Astrocyte of the cerebellum (primary cell): ENCODE data around the gene CKS1B.

Experiments used
- DNase-seq: peaks from one replicate; pipeline ENCODE4 v3.0.0-alpha.2; 2011; ENCODE audit warnings: low read depth
- H3K4me3 ChIP-seq: 2 replicates; pipeline ENCODE4 v1.5.1; 2011; ENCODE audit warnings: mild to moderate bottlenecking, low read depth, low read length, moderate library complexity
- in situ Hi-C: cut with HindIII; loops from 2 replicates; pipeline ENCODE4 v1.10.0; 2017; ENCODE audit warnings: low sequenced_read_pairs
- TF ChIP-seq, protein P1 (sequence below): IDR thresholded peaks from 2 replicates; pipeline ENCODE4 v1.5.1; 2012; ENCODE audit warnings: low read length, low read depth, moderate library complexity, mild to moderate bottlenecking; ENCODE audit errors: missing control alignments

CKS1B gene

DNA sequence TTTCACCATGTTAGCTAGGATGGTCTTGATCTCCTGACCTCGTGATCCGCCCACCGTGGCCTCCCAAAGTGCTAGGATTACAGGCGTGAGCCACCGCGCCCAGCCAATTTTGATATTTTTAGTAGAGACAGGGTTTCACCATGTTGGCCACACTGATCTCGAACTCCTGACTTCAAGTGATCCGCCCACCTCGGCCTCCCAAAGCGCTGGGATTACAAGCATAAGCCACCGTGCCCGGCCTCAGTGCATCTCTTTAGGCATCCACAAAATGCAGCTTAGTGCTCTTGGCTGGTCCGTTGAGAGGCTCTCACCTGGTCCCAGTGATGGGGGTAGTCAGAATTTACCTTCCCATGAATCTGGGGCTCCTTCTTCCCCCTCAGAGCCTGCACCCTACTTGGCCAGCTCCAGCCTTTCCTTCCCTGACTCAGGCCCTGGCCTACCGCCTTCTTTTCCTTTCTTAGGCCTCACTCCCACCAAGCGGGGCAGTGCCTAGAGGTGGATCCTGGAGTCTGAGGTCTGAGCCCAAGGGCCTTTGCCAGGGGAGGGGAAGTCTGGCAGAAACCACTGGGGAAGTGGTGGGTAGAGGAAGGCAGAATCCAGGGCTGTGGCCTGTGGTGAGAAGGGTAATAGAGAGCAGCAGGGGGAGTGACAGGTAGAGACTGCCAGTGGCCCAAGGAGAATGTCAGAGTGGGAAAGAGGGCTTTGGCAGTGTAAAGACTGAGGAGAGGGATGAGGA is 22.7 kb downstream of the CKS1B start:
- TF ChIP-seq, protein P1, sequence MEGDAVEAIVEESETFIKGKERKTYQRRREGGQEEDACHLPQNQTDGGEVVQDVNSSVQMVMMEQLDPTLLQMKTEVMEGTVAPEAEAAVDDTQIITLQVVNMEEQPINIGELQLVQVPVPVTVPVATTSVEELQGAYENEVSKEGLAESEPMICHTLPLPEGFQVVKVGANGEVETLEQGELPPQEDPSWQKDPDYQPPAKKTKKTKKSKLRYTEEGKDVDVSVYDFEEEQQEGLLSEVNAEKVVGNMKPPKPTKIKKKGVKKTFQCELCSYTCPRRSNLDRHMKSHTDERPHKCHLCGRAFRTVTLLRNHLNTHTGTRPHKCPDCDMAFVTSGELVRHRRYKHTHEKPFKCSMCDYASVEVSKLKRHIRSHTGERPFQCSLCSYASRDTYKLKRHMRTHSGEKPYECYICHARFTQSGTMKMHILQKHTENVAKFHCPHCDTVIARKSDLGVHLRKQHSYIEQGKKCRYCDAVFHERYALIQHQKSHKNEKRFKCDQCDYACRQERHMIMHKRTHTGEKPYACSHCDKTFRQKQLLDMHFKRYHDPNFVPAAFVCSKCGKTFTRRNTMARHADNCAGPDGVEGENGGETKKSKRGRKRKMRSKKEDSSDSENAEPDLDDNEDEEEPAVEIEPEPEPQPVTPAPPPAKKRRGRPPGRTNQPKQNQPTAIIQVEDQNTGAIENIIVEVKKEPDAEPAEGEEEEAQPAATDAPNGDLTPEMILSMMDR = no peak
- no peak overlapping the region for H3K4me3 ChIP-seq
- in situ Hi-C loops = no loop called here
- DNase-seq = no peak

DNA sequence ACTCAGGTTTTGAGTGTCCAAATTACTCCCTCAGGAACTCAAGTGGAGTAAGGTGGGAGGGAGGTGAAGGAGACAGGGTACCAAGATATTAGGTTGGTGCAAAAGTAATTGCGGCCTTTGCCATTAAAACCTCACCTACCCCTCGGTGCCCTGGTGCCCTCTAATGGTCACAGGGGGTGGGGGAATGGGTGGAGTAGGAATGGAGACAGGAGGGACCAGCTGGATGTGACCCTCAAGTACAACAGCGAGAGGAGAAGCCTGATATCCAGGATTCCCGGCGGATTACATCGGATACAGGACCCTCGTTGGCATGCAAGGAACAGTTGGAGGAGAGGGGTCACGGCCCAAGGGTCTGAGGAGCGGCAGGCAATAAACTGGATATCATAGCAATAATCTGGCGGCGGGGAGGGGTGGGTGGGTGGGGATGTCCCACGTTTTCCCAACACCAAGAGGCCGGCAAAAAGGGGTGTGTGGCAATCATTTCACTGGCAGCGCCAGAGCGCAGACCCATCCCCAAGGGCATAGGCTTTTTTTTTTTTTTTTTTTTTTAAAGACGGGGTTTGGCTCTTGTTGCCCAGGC is 23.8 kb downstream of the CKS1B start:
- TF ChIP-seq, protein P1 = peak; percentile 2
- DNase-seq = no peak

DNA sequence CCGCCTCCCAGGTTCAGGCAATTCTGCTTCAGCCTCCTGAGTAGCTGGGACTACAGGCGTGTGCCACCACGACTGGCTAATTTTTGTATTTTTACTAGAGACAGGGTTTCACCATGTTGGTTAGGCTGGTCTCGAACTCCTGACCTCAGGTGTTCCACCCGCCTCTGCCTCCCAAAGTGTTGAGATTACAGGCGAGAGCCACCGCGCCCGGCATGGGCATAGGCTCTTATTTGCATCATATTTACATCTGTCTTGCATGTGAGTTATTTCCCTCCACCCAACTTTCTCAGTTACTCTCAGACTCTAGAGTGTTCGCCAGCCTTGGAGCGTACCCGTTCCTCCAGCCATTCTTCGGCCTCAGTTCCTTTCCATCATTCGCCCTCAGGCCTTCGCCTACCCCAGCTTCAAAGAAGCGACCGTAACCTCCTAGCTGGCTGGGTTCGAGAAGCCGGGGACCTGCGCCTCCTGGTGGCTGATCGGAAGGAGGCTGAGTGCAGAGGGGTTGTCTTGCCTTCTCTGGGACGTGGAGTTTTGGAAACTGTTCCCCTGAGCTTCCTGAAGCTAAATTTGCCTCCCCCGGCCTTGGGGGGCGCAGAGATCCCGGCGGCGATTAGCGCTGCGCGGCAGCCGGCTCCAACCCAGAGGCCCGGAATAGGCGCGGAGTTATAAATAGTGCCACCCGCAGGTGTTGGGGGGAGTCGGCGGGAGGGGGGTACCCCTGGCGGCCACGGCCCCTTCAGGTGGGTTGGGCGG is 24.5 kb downstream of the CKS1B start:
- TF ChIP-seq, protein P1 = peak; percentile 95
- DNase-seq = peak; percentile 33
- peak overlapping the region; percentile 82 for H3K4me3 ChIP-seq
- in situ Hi-C loops = no loop called here

More for the DNA sequence above, 23.8 kb downstream of the CKS1B start:
- in situ Hi-C loops = no loop called here
- no peak overlapping the region for H3K4me3 ChIP-seq

DNA sequence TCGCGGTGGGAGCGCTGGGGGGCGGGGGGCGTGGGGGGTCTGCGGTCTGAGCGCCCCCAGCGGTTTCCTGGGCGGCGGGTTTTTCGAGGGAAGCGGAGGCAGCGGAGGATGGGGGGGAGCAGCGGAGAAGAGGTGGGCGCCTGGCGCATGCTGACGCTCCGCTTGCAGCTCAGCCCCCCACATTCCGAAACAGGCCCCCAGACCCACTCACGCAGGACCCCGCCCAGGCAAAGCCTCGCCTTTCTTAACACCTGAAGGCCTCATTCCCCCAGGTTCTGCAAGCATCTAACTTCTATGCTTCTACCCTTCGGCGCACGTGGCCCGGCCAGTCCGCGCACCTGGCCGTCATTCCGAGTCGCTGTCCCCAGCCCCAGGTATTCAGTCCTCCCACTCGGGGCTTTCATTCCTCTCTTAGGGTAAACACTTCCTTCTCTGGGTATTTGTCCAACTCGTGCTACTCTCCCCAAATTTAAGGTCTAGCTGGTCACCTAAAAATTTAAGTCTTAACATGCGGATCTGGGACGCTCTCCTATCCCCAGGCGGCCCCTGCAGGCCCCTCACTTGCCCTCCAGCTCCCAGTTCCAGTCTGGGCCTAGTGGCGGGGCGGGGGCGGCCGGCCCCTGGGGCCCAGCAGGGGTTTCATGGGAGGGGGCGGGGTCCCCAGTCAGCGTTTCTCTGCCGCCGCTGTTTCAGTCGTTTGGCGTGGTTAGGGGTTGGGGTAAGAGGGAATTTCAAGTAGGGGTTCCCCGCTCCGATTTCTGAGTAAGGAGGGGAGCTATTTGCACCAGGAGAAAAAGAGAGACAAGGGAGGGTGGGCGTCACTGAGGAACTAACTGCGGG is 25.3 kb downstream of the CKS1B start:
- in situ Hi-C loops = no loop called here
- no peak for DNase-seq
- TF ChIP-seq, protein P1 = no peak
- peak overlapping the region; percentile 82 for H3K4me3 ChIP-seq

DNA sequence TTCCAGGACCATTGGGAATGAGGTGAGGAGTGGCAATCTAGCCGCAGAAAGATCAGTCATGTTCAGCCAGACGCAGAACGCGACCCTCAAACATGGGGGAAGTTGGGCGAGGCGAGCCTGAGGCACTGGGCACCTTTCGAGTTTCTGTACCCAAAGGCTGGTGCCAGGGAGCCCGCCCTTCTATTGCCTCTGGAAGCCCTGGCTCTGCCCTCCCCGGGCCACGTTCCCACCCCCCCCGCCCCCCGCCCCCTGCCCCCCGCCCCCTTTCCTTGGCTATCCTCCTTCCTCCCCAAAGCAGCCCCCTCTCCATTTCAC is 25.9 kb downstream of the CKS1B start:
- DNase-seq = no peak
- in situ Hi-C loops = no loop called here
- TF ChIP-seq, protein P1 = no peak

DNA sequence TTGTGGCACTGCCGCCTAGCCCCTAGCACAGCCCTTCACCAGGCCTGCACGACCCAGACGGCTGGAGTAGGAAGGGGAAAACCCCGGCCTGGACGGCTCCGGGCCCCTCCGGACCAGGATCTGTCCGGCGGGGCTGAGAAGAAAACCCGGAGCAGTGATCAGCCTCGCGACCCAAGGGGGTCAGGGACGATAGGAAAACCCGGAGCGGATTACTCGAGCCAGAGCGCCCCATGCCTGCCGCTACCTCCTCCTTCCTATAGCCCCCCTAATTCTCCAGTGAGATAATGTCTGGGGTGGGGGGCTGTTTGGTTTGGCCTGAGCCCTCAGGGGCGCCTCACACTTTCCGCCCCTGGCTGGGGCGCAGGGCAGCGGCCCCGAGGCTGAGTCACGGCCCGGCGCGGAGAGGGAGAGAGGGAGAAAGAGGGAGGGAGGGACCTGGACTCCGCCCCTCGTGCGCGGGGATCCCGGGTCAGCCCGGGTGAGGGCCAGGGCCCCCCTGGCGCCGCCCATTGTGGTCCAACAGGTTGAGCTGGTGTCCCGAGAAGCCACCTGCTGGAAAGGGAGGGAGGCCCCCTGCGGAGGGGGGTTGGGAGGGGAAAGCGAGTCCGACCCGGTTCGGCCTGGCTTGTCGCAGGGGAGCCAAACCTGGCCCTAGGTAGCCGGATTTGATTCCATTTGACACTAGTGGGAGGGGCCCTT is 26.4 kb downstream of the CKS1B start:
- TF ChIP-seq, protein P1 = no peak
- H3K4me3 ChIP-seq = peak overlapping the region; percentile 82
- DNase-seq = peak; percentile 70
- in situ Hi-C loops = no loop called here

More for the DNA sequence above, 25.9 kb downstream of the CKS1B start:
- peak overlapping the region; percentile 82 for H3K4me3 ChIP-seq
